IMR-90 (cell line): Measurements from ENCODE around the gene FHIP1A. TPM values are rescaled to one million over a fixed set of nuclear protein-coding genes. Genes with fewer than 3 reads are reported as not detected.

Source experiments
- ATAC-seq: fragments of 200-7000 bp; cut with Tn5 transposase; 2 replicates; pipeline ENCODE4 v1.9.1; 2020; ENCODE audit warnings: low read depth, mild to moderate bottlenecking, moderate library complexity
- BruUV-seq: library from RNA; stranded (reverse); fragments of 400-500 nt; replicated peaks from 2 replicates; lab custom pipeline; 2021; lab: Mats Ljungman, UMichigan
- CTCF ChIA-PET: fragments of 300-600 bp; formaldehyde crosslinking; extraction: SDS; loops from one replicate; lab custom pipeline; 2021; ENCODE audit warnings: antibody characterized with exemption; lab: Yijun Ruan, JAX
- POLR2A ChIA-PET: fragments of 300-600 bp; sonication (Branson Sonifier 250); formaldehyde crosslinking; loops from one replicate; lab custom pipeline; 2022; ENCODE audit warnings: antibody characterized with exemption; ENCODE audit not compliant: unreplicated experiment; lab: Charles Lee
- DNase-seq: peaks from one replicate; pipeline ENCODE4 v3.0.0; 2013
- H2AFZ ChIP-seq: replicated peaks from 2 replicates; pipeline ENCODE3; 2013; ENCODE audit warnings: low read length, mild to moderate bottlenecking; ENCODE audit not compliant: poor library complexity
- H2AK5ac ChIP-seq: 2 replicates; pipeline ENCODE4 v1.6.1; 2013; ENCODE audit warnings: low read depth, low read length, inconsistent platforms
- H2AK9ac ChIP-seq: replicated peaks from 2 replicates; pipeline ENCODE3; 2013; ENCODE audit warnings: mild to moderate bottlenecking, low read depth, low read length, moderate library complexity; ENCODE audit not compliant: poor library complexity
- H2BK120ac ChIP-seq: 2 replicates; pipeline ENCODE4 v1.6.1; 2013; ENCODE audit warnings: low read depth, low read length, inconsistent platforms
- H2BK15ac ChIP-seq: 3 replicates; pipeline ENCODE4 v1.6.1; 2013; ENCODE audit warnings: low read depth, low read length, inconsistent platforms
- H2BK20ac ChIP-seq: 2 replicates; pipeline ENCODE4 v1.6.1; 2013; ENCODE audit warnings: low read depth, mild to moderate bottlenecking, inconsistent platforms, low read length, moderate library complexity
- H2BK5ac ChIP-seq: 2 replicates; pipeline ENCODE4 v1.6.1; 2013; ENCODE audit warnings: mild to moderate bottlenecking, low read depth, low read length, inconsistent platforms; ENCODE audit not compliant: poor library complexity, severe bottlenecking
- H3K14ac ChIP-seq: replicated peaks from 2 replicates; pipeline ENCODE4 v1.6.1; 2013; ENCODE audit warnings: low read depth, low read length, inconsistent platforms
- H3K18ac ChIP-seq: 2 replicates; pipeline ENCODE4 v1.6.1; 2013; ENCODE audit warnings: low read depth, low read length, control low read depth
- H3K23ac ChIP-seq: 2 replicates; pipeline ENCODE4 v1.6.1; 2013; ENCODE audit warnings: low read depth, low read length, inconsistent platforms
- H3K27ac ChIP-seq: 2 replicates; pipeline ENCODE4 v1.5.1; 2013; ENCODE audit warnings: mild to moderate bottlenecking, control low read depth, low read length; ENCODE audit not compliant: insufficient read depth
- H3K27me3 ChIP-seq: 2 replicates; pipeline ENCODE4 v1.6.1; 2013; ENCODE audit warnings: low read length; ENCODE audit not compliant: control insufficient read depth, insufficient read depth
- H3K36me3 ChIP-seq: 2 replicates; pipeline ENCODE4 v1.6.1; 2013; ENCODE audit warnings: low read length, mixed read lengths; ENCODE audit not compliant: control insufficient read depth, insufficient read depth
- H3K4ac ChIP-seq: 2 replicates; pipeline ENCODE4 v1.6.1; 2013; ENCODE audit warnings: low read depth, low read length, inconsistent platforms
- H3K4me1 ChIP-seq: 2 replicates; pipeline ENCODE4 v1.6.1; 2013; ENCODE audit warnings: low read length, mixed read lengths; ENCODE audit not compliant: control insufficient read depth, insufficient read depth
- H3K4me2 ChIP-seq: 2 replicates; pipeline ENCODE4 v1.6.1; 2013; ENCODE audit warnings: low read depth, mild to moderate bottlenecking, control low read depth, low read length, moderate library complexity
- H3K4me3 ChIP-seq: 2 replicates; pipeline ENCODE4 v1.5.1; 2013; ENCODE audit warnings: low read depth, mild to moderate bottlenecking, control low read depth, low read length, moderate library complexity; ENCODE audit not compliant: insufficient read depth
- H3K56ac ChIP-seq: 2 replicates; pipeline ENCODE4 v1.6.1; 2013; ENCODE audit warnings: low read length, inconsistent platforms; ENCODE audit not compliant: insufficient read depth; ENCODE audit errors: extremely low read depth
- H3K79me1 ChIP-seq, 2 experiments: 2 replicates each; pipeline ENCODE4 v1.6.1; 2013; ENCODE audit warnings: low read length in 2 of 2, inconsistent platforms in 1 of 2, low read depth in 1 of 2
- H3K9ac ChIP-seq: 2 replicates; pipeline ENCODE4 v1.6.1; 2013; ENCODE audit warnings: low read depth, low read length, control low read depth
- H3K9me1 ChIP-seq: 2 replicates; pipeline ENCODE4 v1.6.1; 2013; ENCODE audit warnings: low read length, inconsistent platforms; ENCODE audit not compliant: insufficient read depth
- H3K9me3 ChIP-seq: 2 replicates; pipeline ENCODE4 v1.6.1; 2013; ENCODE audit warnings: low read length; ENCODE audit not compliant: control insufficient read depth, insufficient read depth
- H4K20me1 ChIP-seq: 2 replicates; pipeline ENCODE4 v1.6.1; 2013; ENCODE audit warnings: low read length, inconsistent platforms; ENCODE audit not compliant: insufficient read depth
- H4K5ac ChIP-seq: 2 replicates; pipeline ENCODE4 v1.6.1; 2013; ENCODE audit warnings: mild to moderate bottlenecking, low read depth, low read length, control low read depth
- H4K8ac ChIP-seq, 2 experiments: 2 replicates each; pipeline ENCODE4 v1.6.1; 2013; ENCODE audit warnings: low read depth in 2 of 2, low read length in 2 of 2, control low read depth in 1 of 2, inconsistent platforms in 1 of 2
- H4K91ac ChIP-seq: 2 replicates; pipeline ENCODE4 v1.6.1; 2013; ENCODE audit warnings: low read depth, low read length, inconsistent platforms; ENCODE audit not compliant: insufficient read depth
- BHLHE40 ChIP-seq: fragments of 150-350 bp; IDR thresholded peaks from 2 replicates; pipeline ENCODE4 v1.6.1; 2016; ENCODE audit warnings: mild to moderate bottlenecking, low read depth, low read length
- CEBPB ChIP-seq: IDR thresholded peaks from 2 replicates; pipeline ENCODE4 v1.6.1; 2012; ENCODE audit warnings: low read depth, low read length, improper control_type of control experiment
- CHD1 ChIP-seq: IDR thresholded peaks from 2 replicates; pipeline ENCODE4 v1.6.1; 2012; ENCODE audit warnings: low read depth, low read length, improper control_type of control experiment
- FOS ChIP-seq: fragments of 150-350 bp; IDR thresholded peaks from 2 replicates; pipeline ENCODE4 v1.6.1; 2016; ENCODE audit warnings: low read depth, low read length
- MAFK ChIP-seq: IDR thresholded peaks from 2 replicates; pipeline ENCODE4 v1.6.1; 2012; ENCODE audit warnings: low read depth, low read length, improper control_type of control experiment
- MAZ ChIP-seq: IDR thresholded peaks from 2 replicates; pipeline ENCODE4 v1.6.1; 2012; ENCODE audit warnings: low read depth, mild to moderate bottlenecking, low read length, improper control_type of control experiment, moderate library complexity, borderline replicate concordance
- MXI1 ChIP-seq: IDR thresholded peaks from 2 replicates; pipeline ENCODE4 v1.6.1; 2012; ENCODE audit warnings: low read depth, mild to moderate bottlenecking, low read length, moderate library complexity, borderline replicate concordance
- NFE2L2 ChIP-seq: fragments of 150-350 bp; IDR thresholded peaks from 2 replicates; pipeline ENCODE4 v1.6.1; 2016; ENCODE audit warnings: low read depth, mild to moderate bottlenecking, low read length
- RAD21 ChIP-seq: IDR thresholded peaks from 2 replicates; pipeline ENCODE4 v1.6.1; 2012; ENCODE audit warnings: low read length, improper control_type of control experiment
- RCOR1 ChIP-seq: IDR thresholded peaks from 2 replicates; pipeline ENCODE4 v1.6.1; 2012; ENCODE audit warnings: mild to moderate bottlenecking, low read length, improper control_type of control experiment; ENCODE audit not compliant: insufficient replicate concordance
- RFX5 ChIP-seq: IDR thresholded peaks from 2 replicates; pipeline ENCODE4 v1.8.0; 2012; ENCODE audit warnings: low read depth, mild to moderate bottlenecking, low read length, moderate library complexity
- SMC3 ChIP-seq: fragments of 150-350 bp; IDR thresholded peaks from 2 replicates; pipeline ENCODE4 v1.6.1; 2016; ENCODE audit warnings: low read depth, mild to moderate bottlenecking, antibody characterized with exemption, low read length, moderate library complexity
- USF2 ChIP-seq: fragments of 150-350 bp; IDR thresholded peaks from 2 replicates; pipeline ENCODE4 v1.6.1; 2017; ENCODE audit warnings: mild to moderate bottlenecking, antibody characterized with exemption, low read length, low read depth
- WGBS, 2 experiments: methylation state at CpG; one replicate each; pipeline versions ENCODE4 v1.1.5 to v1.1.7; 2013; ENCODE audit warnings: missing lambda C conversion rate in 2 of 2; ENCODE audit not compliant: insufficient read length in 1 of 2; ENCODE audit errors: extremely low coverage in 2 of 2; 5-methylcytosine and 5-hydroxymethylcytosine counted together
- dilution Hi-C: fragments of 300-500 bp; cut with HindIII; formaldehyde crosslinking; loops from one replicate; pipeline ENCODE4 v1.14.3; 2018; ENCODE audit warnings: low sequenced_read_pairs; ENCODE audit not compliant: unreplicated experiment
- in situ Hi-C: fragments of 300-500 bp; cut with MboI; formaldehyde crosslinking; loops from 3 replicates; pipeline ENCODE4 v1.14.3; 2019; ENCODE audit warnings: low sequenced_read_pairs, inconsistent platforms, mixed read lengths
- intact Hi-C: fragments of 100-400 bp; cut with micrococcal nuclease; formaldehyde crosslinking; loops from 2 replicates; pipeline ENCODE4 v1.10.0; 2022
- polyA plus RNA-seq, 3 experiments: library from polyadenylated mRNA; depleted of rRNA; stranded (reverse); fragments of >200 nt; gene quantifications; 2 replicates each; pipeline ENCODE4 v1.2.3, GENCODE V29; 2012; ENCODE audit warnings: low replicate concordance in 1 of 3
- total RNA-seq: library from RNA; depleted of rRNA; stranded (reverse); fragments of >200 nt; gene quantifications from 2 replicates; pipeline ENCODE4 v1.2.3, GENCODE V29; 2012
- TF ChIP-seq, protein P1 (sequence below): fragments of 150-350 bp; IDR thresholded peaks from 2 replicates; pipeline ENCODE4 v1.6.1; 2016; ENCODE audit warnings: low read depth, mild to moderate bottlenecking, low read length, moderate library complexity, borderline replicate concordance
- TF ChIP-seq, protein P2 (sequence below): conservative IDR thresholded peaks from 2 replicates; pipeline ENCODE4 v1.5.1; 2012; ENCODE audit warnings: mild to moderate bottlenecking, low read depth, low read length, improper control_type of control experiment

FHIP1A gene
- total and polyA plus RNA-seq, 2 of the 4 experiments (the other 2 are of a cell fraction) = 0.02 to 0.18 TPM

DNA sequence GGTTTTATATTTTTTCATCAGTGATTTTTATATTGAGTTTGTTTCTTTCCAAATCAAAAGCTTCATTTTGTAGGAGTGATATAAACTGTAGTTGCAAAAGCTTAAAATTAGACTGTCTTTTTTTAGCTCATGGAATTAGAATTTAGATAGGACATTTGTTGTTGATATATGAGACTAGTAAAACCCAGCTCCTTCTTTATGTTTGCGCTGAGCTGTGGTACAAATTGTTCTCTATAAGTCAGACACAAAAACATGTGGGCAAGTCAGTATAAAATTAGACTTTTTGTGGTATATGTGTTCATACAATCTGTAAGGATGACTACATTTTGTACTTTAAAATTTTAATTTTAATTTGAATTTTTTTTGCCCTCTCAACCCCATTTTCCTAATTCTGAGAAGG, 18.3 kb downstream of the FHIP1A start:
- Histone ChIP-seq H4K20me1 (no peaks in the 10 kb centered on the region), H2AK5ac (no peak overlapping the region), H4K91ac (no peak overlapping the region), H2BK15ac (no peak overlapping the region), H3K4ac (no peak overlapping the region), H2BK120ac (no peak overlapping the region), H2AK9ac (no peak overlapping the region), H3K27me3 (peaks cover 2% of the 10 kb centered on the region; the same call in 1 of the 2 replicates), H3K4me3 (no peak overlapping the region), H3K4me2 (no peak overlapping the region), H3K27ac (no peak overlapping the region), H3K9ac (no peak overlapping the region), H4K5ac (no peak overlapping the region), H3K9me3 (no peaks in the 10 kb centered on the region; the same call in 1 of the 2 replicates), H3K14ac (no peak overlapping the region), H2AFZ (no peak overlapping the region), H4K8ac (no peak overlapping the region), H2BK20ac (no peak overlapping the region), H3K23ac (no peak overlapping the region), H3K56ac (no peak overlapping the region), H3K9me1 (no peaks in the 10 kb centered on the region), H3K79me1 (no peaks in the 10 kb centered on the region), H3K18ac (no peak overlapping the region), H3K36me3 (no peaks in the 10 kb centered on the region), H3K4me1 (no peaks in the 10 kb centered on the region), H2BK5ac (no peak overlapping the region)
- TF ChIP-seq SMC3 (no peak), FOS (no peak), MAFK (no peak), RCOR1 (no peak), BHLHE40 (no peak), NFE2L2 (no peak), MXI1 (no peak), RFX5 (no peak), MAZ (no peak), CEBPB (no peak), RAD21 (no peak), CHD1 (no peak), USF2 (no peak)
- TF ChIP-seq, protein P1, sequence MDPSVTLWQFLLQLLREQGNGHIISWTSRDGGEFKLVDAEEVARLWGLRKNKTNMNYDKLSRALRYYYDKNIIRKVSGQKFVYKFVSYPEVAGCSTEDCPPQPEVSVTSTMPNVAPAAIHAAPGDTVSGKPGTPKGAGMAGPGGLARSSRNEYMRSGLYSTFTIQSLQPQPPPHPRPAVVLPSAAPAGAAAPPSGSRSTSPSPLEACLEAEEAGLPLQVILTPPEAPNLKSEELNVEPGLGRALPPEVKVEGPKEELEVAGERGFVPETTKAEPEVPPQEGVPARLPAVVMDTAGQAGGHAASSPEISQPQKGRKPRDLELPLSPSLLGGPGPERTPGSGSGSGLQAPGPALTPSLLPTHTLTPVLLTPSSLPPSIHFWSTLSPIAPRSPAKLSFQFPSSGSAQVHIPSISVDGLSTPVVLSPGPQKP = no peak
- TF ChIP-seq, protein P2, sequence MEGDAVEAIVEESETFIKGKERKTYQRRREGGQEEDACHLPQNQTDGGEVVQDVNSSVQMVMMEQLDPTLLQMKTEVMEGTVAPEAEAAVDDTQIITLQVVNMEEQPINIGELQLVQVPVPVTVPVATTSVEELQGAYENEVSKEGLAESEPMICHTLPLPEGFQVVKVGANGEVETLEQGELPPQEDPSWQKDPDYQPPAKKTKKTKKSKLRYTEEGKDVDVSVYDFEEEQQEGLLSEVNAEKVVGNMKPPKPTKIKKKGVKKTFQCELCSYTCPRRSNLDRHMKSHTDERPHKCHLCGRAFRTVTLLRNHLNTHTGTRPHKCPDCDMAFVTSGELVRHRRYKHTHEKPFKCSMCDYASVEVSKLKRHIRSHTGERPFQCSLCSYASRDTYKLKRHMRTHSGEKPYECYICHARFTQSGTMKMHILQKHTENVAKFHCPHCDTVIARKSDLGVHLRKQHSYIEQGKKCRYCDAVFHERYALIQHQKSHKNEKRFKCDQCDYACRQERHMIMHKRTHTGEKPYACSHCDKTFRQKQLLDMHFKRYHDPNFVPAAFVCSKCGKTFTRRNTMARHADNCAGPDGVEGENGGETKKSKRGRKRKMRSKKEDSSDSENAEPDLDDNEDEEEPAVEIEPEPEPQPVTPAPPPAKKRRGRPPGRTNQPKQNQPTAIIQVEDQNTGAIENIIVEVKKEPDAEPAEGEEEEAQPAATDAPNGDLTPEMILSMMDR = no peak
- ATAC-seq = no peak
- ChIA-PET POLR2A (no interaction called here), CTCF (interaction anchor here (0.6 kb wide), 1 partner anchor 185 kb away, joined by 3 read pairs; no protein-coding TSS in a partner anchor)
- no CpG with 5 or more reads among the region's 1 CpG for WGBS, 2 experiments
- DNase-seq = no peak
- intact Hi-C loops = no loop called here
- BruUV-seq = no TSS peak
- in situ Hi-C loops = no loop called here
- dilution Hi-C loops = no loop called here
